Activated CD4-positive, alpha-beta T cell treated with anti-CD3 and anti-CD28 coated beads, Interleukin-10, Interleukin-2, amounts not matched to agents 100 ng/mL and 50 ng/mL, durations not matched to agents 16 hours and 8 hours (primary cell): ENCODE data around the gene TAL1.

Experiments used
- DNase-seq: peaks from one replicate; pipeline ENCODE4 v3.0.0-alpha.2; 2020

The TAL1 gene

DNA sequence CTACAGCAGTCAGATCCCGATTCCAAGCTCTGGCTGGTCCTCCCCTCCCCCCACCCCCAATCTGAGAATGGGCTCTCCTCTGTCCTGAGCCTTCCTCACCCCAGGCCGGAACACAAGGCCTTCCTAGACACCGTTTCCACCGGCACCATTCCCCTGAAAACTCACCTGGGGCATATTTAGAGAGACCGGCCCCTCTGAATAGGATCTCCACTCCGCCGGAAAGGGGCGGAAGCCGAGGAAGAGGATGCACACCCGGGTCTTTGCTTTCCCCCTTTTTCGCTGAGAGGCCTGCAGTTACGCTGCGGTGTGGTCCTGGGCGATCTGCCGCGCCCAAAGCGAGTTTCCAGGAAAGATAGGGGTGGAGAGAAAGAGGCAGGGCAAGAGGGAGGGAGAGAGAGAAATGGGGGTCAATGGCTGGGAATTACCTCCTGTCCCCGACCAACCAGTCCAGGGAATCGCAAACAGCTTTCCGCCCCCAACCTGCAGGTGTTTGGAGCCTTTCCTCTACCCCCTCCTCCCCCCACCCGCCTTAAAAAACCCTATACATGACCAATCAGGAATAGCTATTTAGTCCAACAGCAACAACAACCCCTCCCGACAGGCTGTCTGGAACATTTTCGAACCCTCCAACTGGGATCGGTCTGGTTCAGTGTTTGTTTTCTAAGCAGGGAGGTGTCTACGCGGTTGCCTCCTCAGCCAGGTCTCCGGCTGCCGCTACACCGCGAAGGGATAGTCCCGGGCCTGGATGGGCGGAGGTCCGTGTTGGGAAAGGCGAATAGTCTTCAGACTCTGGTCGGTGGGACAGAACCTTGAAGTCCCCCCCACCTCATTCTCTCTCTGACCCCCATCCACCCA, 2.8 kb downstream of the TAL1 start:
- no peak for DNase-seq

DNA sequence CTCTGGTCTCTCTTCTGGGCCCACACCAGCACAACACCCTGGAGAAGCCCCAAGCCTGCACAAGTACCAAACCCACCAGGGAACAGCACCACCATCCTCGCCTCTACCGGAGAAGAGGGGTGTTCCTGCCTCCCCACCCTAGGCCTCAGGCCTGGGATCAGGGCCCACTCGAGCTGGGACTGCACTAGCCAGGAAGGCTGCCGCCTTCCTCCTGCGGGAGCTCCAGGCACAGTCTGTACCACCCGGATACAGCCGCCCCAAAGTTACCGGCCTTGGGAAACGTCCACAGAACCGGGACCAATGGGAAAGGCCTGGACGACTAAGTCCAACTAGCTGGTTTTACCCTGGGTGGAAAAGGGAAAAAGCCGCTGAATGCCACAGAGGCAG, 3.4 kb downstream of the TAL1 start:
- no peak for DNase-seq

DNA sequence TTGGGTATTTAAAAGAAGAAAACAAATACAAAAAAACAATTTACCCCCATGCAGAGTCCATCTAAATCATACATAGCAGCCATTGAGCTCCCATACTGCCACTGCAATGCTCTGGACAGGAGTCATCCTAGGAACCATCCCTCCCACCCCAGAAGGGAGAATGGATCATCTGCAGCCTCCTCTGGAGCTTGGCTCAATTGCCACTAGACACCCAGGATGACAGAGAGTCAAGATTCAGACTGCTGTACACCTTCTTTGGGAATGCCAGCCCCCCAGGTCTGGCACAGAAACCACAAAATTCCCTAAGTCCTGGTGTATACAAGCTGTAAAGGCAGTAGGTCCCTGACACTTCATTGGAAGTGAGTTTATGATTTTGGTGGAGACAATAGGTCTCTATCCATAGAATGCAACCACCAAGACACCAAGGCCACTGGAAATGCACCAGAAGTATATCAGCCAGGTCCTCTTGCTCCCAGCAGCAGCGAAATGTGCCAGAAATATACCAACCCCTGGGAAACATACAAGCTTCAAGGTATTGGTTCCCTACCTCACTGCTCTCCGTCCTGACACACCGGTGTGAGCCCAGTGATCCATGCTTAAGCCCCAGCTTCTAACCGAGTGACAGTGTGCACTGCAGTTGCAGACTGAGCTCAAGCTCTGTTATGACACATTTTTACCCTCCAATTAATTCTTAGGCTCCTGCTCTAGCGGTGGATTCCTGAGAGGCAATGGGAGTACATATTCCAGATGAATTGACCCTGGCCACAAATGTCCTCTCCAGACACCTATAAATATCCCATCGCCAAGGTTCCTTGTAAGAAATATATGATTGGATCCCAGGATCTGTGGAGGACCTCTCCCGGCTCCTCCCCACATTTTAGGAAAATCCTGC, 4.4 kb downstream of the TAL1 start:
- DNase-seq = no peak

DNA sequence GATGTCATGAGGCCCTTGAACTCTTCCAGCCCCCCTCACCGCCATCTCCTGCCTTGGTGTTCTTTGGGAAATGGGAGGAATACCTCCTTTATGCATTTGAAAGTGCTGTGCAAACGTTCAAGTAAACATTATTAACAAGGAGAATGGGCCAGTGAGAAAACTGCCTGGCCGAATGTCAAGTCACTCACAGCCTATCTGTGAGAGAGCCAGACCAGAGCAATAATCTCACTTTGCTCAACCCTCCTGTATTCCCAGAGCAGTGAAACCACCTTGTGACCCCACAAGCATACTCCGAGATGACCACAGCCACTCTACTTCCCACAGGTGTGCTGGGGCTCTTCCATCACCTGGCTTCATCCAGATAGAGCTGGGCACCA, 5.2 kb downstream of the TAL1 start:
- no peak for DNase-seq

DNA sequence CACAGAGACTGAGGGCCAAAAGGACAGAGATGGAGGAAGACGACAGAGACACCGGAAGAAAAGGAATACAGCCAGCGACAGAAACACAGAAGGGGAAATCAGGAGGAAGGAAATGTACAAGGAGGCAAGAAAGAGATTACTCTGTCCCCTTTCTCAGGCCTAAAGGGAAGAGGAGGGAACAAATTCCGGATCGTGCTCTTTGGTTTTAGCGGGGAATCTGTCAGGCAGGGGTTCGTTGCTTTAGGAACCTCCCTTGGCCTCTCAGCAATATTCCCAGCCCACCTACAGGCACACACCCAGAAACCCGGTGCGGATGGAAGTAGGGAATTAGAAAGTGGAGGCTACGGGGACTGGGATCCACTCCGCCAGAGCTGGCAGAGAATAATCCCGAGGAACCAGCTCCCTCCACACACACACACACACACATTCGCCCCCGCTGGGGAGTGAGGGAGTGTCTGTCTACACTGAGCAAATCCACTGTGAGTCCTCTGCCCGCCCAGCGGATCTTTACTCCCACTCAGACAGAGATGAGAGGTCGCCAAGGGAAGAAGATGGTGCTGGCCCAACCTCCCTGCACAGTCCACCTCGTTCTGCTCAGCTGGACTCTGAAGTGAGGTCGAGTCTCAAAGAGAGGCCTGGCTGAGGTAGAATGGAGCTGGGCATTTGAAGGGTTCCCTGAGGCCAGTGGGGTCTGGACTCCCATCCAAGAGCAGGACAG, 5.7 kb downstream of the TAL1 start:
- DNase-seq = no peak

DNA sequence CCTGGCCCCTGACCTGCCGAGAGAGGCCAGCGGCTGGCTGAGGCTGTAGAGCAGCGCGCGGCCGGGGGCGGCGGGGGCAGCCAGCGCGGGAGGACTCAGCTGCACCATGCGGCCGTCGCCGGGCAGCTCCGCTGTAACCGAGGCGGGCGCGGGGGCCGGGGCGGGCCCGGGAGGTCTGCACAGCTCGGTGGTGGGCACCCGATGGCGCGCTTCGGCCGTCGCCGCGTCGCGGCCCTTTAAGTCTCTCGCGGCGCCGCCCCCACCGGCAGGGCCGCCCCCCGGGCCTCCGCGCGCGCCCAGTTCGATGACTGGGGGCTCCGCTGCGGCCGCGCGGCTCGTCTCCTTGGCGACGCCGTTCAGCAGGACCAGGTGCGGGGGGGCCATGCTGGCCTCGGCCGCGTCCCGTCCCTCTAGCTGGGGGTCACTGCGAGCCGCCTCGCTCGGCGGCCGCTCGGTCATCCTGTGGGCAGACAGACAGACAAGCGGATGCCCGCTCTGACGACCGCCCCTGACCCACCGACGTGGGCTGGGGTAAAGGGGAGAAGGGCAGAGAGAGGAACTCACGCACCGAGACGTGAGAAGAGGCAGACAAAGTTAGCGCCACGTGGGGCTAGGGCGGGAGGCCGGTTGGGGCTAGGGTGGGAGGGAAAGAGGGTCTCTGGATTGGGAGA, 6.5 kb downstream of the TAL1 start:
- DNase-seq = no peak

DNA sequence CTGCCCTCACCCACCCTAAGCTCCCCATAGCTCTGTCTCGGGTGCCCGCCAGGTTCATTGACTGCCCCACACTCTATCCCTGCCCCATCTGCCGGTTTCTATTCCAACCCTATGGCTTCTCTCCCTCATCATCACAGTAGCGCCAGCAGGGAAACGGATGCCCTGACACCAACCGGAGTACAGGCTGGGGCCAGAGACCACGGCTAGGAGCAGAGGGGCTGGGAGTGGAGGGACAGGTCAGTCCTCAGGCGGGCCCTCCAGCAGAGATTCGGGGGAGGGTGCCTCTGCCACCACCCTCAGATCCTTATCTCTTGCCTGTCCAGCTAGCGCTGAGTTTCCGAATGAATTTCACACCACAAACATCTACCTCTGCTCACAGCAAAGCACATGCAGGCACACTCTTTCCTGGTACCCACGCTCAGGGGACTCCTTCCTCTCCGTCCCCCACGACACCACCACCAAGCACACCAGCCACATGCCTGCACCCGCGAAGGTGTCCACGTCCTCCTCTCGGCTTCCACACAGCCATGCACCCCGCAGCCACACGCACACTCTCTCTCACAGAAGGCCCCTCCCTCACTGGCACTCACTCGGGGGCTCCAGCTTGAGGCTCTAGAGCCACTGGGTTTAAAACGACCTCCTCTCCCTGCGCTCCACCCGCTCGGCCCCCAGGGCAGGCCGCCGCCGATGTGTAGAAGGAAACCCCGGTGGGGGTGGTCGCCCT, 7.2 kb downstream of the TAL1 start:
- no peak for DNase-seq

DNA sequence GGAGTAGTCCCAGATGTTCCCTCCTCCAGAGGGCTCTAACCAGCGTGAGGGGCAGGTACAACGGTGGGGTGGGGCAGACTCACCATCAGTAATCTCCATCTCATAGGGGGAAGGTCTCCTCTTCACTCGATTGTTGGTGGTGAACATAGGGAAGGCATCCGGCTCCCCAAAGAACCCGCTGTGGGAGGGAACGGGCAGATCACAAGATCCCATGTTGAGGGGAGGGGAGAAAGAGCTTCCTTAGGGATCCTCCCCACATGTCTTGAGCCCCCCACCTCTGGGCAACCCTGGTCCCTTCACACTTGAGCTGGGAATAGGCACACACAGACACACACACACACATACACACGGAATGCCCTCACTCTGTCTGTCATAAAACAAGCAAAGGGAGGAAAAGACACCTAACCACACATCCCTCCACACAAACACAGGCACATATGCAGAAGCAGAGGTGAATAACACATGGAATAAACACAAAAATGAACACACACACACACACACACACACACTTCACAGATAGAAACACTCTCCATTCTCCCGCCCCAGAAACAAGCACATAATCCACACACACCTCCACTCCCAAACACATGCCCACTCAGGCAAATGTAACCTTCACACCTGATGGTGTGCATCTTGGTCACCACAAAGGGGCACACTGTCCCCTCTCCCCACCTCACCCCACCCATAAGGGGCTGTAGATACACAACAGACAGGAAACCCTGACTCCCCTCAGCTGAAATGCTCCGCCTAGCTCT, 7.9 kb downstream of the TAL1 start:
- DNase-seq = no peak

DNA sequence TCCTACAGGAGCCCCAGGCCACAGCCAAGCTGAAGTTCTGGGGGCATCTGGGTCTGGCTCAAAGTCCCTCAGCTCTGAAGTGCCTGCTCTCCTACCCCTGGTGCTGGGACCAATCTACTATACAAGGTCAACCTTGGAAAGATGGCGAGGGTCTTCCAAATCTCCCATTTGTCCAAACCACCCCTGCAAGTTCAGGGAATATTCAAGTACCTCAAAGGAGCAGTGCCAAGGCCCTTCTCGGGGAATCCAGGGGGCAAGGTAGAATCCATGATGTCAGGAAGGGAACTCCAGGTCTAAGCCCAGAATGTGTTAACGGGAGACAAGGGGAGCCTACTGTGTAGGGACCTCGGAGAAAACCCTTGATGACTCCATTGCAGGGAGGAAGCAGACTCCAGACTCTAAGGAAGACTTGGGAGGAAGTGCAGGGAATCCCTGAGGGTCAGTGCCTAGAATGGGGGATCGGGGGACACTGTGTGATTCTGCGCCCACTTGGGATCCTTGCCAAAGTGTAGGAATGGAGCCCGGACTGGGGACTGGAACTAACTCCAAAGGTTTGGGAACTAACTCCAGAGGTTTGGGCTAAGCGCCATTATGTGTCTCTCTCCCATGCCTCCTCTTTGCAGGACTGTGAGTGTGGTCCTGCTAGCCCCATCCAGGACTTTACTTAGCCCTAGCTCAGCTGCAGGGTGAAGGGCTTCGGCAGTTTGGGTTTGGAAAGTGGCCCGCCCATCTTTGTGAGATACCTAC, 8.7 kb downstream of the TAL1 start:
- DNase-seq = no peak

DNA sequence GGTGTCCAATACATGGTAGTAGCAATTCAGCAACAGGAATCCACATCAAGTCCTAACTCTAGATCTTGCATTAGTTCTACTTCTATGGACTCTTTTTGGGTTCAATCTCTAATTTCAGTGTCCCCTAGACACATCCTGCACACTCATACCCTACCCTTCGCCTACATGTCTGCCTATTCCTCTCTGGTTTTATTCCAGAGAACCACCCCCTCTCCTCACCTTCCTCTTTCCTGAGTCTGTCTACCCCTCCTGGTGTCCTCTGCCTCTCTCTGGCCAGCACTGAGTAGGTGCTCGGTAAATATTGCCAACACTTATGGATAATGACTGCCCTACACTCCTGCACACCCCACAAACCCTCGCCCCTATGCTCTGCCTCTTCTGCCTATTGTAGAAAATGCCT, 9.5 kb downstream of the TAL1 start:
- DNase-seq = no peak

DNA sequence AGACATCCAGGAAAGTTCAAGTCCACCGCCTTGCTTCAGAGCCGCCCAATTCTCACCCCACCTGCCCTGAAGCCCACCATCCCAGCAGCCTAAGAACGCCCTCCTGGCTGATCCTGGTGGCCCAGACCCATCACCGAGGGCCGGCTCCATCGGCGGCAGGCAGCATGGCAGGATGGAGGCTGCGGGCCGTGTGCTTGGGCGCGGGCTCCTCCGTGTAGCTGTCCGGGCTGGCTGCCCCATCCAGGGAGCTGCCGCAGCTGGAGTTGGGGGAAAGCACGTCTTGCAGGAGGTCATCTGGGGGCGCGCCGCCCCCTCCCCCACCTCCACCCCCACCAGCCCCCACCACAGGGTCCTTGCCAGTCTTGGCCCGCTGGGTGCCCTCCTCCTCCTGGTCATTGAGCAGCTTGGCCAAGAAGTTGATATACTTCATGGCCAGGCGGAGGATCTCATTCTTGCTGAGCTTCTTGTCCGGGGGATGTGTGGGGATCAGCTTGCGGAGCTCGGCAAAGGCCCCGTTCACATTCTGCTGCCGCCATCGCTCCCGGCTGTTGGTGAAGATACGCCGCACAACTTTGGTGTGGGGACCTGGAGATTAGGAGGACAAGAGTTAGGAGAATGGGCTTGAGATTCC, 12.3 kb downstream of the TAL1 start:
- no peak for DNase-seq

DNA sequence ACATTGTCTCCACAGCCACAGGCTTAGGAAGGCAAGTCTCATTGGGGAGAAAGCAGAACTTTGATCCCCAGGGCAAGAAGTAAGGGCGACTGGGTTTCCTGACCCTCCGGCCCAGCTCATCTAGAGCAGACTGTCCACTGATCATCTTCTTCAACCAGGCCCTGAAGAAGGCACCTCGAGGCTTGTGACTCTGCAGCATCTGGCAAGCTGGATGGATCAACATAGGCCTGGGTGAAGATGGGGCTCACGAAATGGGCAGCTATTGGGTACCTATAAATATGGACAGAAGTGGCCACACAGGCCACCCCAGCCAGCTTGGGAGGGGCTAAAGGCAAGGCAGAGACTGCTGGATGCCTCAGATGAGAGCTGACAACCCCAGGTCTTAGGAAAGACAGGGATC, 13.0 kb downstream of the TAL1 start:
- no peak for DNase-seq

DNA sequence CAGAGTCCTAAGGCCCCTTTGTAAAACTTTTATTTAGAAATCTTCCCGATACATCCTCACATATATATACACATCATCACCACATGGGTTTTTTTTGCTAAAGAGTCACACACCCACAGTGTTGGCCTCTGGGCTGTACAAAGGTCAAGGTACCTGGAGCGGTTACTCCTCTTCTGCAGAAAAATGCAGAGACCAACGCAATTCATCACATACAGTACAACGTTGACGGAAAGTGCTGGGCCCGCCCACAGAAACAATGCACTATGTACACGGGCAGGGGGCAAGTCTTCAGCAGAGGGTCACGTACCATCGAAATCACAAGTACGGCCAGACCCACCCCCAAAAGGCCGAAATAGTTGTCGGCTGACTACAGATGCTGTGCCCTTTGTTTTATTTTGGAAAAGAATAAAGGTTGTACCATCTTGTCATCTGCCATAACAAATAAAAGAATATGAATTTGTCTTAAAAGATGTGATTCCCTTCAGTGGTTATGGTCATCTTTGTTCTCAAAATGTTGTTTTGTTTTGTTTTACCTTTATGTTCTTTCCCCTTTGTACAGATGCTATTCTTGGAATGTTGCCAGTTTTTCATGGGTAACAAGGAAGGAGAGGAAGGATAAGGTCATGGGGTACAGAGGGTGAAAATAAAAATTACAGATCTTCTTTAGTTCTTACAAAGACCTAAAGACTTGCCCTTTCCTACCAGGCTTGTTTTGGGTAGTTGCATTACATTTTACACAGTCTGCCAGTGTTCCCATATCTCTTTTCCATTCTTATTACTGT, 15.6 kb downstream of the TAL1 start:
- no peak for DNase-seq

DNA sequence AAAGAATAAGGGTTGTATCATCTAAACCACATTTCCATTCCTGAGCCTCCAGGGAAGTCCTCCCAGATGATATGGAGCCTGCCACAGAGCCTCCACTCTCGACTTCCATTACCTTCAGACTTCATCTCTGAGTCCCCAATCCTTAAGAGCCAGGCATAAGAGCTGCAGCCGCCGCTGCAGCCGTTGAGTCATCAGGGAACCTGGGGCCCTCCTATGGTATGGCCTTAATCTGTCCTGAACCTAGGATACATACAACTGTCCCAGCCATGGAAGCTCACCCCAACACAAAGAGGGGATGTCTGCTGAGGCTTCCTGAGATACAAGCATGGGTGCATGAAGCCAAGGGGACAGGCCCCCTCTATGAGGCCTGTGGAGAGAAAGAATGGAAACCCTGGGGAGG, 16.3 kb downstream of the TAL1 start:
- no peak for DNase-seq

DNA sequence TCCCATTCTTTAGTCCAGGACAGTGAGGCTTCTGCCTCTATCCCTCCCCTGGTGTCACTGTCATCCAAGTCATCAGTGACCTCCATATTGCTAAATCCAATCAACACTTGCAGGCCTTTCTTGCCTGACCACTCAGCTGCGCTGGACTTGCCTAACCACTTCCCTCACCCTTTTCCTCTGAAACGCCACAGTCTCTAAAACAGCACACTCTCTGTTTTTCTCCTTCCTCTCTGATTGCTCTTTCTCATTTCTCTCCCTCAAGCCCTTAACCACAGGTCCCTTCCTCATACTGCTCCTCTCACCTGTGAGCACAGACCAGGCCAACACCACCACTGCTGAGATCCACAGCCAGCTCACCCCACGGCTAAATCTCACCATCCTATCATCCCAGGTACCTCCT, 17.5 kb downstream of the TAL1 start:
- no peak for DNase-seq

DNA sequence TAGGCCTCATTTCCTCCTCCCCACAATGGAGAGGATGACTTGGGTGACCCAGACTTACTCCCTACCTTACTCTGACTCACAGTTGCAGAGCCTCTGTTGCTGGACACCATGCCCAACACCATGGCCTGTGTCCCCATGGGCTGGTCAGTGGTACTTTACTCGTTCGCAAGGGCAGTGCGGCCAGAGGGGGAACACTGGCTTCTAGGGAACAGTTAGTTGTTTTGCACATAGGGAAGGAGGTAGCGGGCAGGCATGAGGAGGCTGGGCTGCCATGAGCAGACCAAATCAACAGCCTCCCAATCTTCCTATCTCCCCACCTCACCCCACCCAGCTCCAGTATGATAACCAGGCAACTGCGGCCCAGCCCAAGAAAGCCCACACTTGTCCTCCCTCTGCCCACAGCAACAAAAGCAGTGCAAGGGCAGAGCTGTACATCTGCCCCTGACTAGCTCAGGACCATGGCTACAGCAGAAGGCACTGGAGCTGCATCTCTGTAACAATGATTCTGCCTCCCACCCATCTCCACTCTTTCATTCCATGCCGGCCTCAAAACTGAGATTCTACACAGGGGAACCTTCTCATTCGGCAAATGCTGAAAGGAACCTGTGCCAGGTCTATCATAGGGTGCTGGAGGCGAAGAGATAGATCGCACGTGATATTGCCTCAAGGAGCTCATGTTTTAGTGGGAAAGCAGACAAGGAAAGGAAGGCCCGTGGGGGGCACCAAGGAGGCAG, 18.6 kb downstream of the TAL1 start:
- no peak for DNase-seq

DNA sequence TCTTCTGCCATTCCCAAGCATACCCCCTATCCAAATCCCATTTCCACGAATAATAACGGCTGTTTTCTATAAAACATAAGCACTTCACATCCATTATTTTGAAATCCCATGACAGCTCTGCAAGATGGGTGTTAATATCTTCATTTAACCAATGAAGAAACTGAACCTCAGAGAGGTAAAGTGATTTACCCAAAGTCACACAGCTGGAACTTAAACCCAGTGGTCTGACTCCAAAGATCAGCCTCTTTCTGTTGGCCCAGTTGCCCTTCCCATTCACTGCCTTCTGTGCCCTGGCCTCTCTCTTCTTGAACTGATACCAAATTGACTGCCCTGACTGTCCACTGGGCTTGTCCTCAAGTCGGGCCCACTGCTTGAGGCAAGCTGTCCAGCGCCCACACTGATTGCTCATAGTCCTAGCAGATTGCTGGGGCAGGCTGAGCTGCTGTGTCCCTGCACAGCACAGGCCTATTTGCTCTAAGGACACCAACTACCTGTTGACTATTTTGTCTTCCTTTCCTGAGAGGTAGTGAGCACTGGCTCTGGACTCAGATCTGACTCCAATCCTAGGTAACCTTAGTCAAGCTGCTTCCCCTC, 19.3 kb downstream of the TAL1 start:
- DNase-seq = no peak

DNA sequence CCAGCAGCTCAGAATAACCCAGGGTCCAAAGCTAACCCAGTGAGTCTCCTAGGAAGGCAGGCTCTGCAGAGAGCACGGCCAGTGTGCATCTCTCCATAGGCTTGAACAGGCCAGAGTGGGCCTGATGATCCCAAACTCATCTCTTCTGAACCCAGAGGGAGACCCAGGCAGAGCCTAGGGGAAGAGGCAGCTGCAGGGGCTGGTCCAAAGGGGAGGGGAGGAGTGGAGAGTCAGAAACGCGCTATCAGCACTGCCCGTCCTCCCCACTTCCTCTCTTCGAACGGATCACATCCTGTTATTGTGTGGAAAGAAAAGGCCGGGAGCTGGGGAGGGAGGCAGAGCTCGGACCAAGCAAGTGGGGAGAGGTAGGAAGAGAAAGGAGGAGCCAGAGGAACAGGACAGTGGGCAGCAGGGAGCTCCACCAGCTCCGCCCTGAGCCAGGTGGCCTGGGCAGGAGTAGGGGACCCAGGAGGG, 20.2 kb downstream of the TAL1 start:
- DNase-seq = no peak
